ENCODE data around the gene CDC45.

CDC45 gene

GRCh38 chr22:19559956-19560355 lies 80.2 kb downstream of the CDC45 start:
- no peak overlapping the region for H3K27ac ChIP-seq (ENCODE audit: low read depth, low read length)
- H3K27me3 ChIP-seq (ENCODE audit: control insufficient read depth, insufficient read depth, low read length) = no peaks in the 10 kb centered on the region
- H3K4me1 ChIP-seq (ENCODE audit: control insufficient read depth, insufficient read depth, low read length) = no peaks in the 10 kb centered on the region
- H3K9ac ChIP-seq (ENCODE audit: low read length) = no peak overlapping the region
- H3K36me3 ChIP-seq (ENCODE audit: control insufficient read depth, insufficient read depth, low read length) = no peaks in the 10 kb centered on the region
- H3K4me3 ChIP-seq (ENCODE audit: low read length) = no peak overlapping the region

GRCh38 chr22:19565382-19566278 lies 85.9 kb downstream of the CDC45 start:
- Histone ChIP-seq H3K4me3 (ENCODE audit: low read length) (no peak overlapping the region), H3K9ac (ENCODE audit: low read length) (no peak overlapping the region), H3K27me3 (ENCODE audit: control insufficient read depth, insufficient read depth, low read length) (no peaks in the 10 kb centered on the region), H3K36me3 (ENCODE audit: control insufficient read depth, insufficient read depth, low read length) (no peaks in the 10 kb centered on the region), H3K4me1 (ENCODE audit: control insufficient read depth, insufficient read depth, low read length) (no peaks in the 10 kb centered on the region), H3K27ac (ENCODE audit: low read depth, low read length) (no peak overlapping the region)

GRCh38 chr22:19566279-19567156 lies 86.8 kb downstream of the CDC45 start:
- Histone ChIP-seq H3K9ac (ENCODE audit: low read length) (no peak overlapping the region), H3K36me3 (ENCODE audit: control insufficient read depth, insufficient read depth, low read length) (no peaks in the 10 kb centered on the region), H3K27me3 (ENCODE audit: control insufficient read depth, insufficient read depth, low read length) (no peaks in the 10 kb centered on the region), H3K4me1 (ENCODE audit: control insufficient read depth, insufficient read depth, low read length) (no peaks in the 10 kb centered on the region), H3K4me3 (ENCODE audit: low read length) (no peak overlapping the region), H3K27ac (ENCODE audit: low read depth, low read length) (no peak overlapping the region)

- Histone ChIP-seq H3K4me3 (ENCODE audit: low read length) (no peak overlapping the region), H3K36me3 (ENCODE audit: control insufficient read depth, insufficient read depth, low read length) (no peaks in the 10 kb centered on the region), H3K27ac (ENCODE audit: low read depth, low read length) (no peak overlapping the region), H3K4me1 (ENCODE audit: control insufficient read depth, insufficient read depth, low read length) (no peaks in the 10 kb centered on the region), H3K27me3 (ENCODE audit: control insufficient read depth, insufficient read depth, low read length) (no peaks in the 10 kb centered on the region), H3K9ac (ENCODE audit: low read length) (no peak overlapping the region)
These were observed 87.7 kb downstream of the CDC45 start for GRCh38 chr22:19567157-19568009.

- H3K36me3 ChIP-seq (ENCODE audit: control insufficient read depth, insufficient read depth, low read length) = no peaks in the 10 kb centered on the region
- H3K27me3 ChIP-seq (ENCODE audit: control insufficient read depth, insufficient read depth, low read length) = no peaks in the 10 kb centered on the region
- no peak overlapping the region for H3K4me3 ChIP-seq (ENCODE audit: low read length)
- H3K9ac ChIP-seq (ENCODE audit: low read length) = no peak overlapping the region
- H3K27ac ChIP-seq (ENCODE audit: low read depth, low read length) = no peak overlapping the region
- no peaks in the 10 kb centered on the region for H3K4me1 ChIP-seq (ENCODE audit: control insufficient read depth, insufficient read depth, low read length)
These were observed 88.9 kb downstream of the CDC45 start for GRCh38 chr22:19568337-19569275.

GRCh38 chr22:19569276-19569640 lies 89.5 kb downstream of the CDC45 start:
- Histone ChIP-seq H3K27me3 (ENCODE audit: control insufficient read depth, insufficient read depth, low read length) (no peaks in the 10 kb centered on the region), H3K4me3 (ENCODE audit: low read length) (no peak overlapping the region), H3K36me3 (ENCODE audit: control insufficient read depth, insufficient read depth, low read length) (no peaks in the 10 kb centered on the region), H3K27ac (ENCODE audit: low read depth, low read length) (no peak overlapping the region), H3K4me1 (ENCODE audit: control insufficient read depth, insufficient read depth, low read length) (no peaks in the 10 kb centered on the region), H3K9ac (ENCODE audit: low read length) (no peak overlapping the region)

- H3K27ac ChIP-seq (ENCODE audit: low read depth, low read length) = no peak overlapping the region
- H3K4me3 ChIP-seq (ENCODE audit: low read length) = no peak overlapping the region
- no peaks in the 10 kb centered on the region for H3K36me3 ChIP-seq (ENCODE audit: control insufficient read depth, insufficient read depth, low read length)
- no peak overlapping the region for H3K9ac ChIP-seq (ENCODE audit: low read length)
- no peaks in the 10 kb centered on the region for H3K27me3 ChIP-seq (ENCODE audit: control insufficient read depth, insufficient read depth, low read length)
- H3K4me1 ChIP-seq (ENCODE audit: control insufficient read depth, insufficient read depth, low read length) = no peaks in the 10 kb centered on the region
These were observed 90.3 kb downstream of the CDC45 start for GRCh38 chr22:19569976-19570375.

Data from rectal smooth muscle tissue (tissue), 1 donor.